ENCODE results near the gene FAM89A. TPM values are rescaled to one million over a fixed set of nuclear protein-coding genes. Genes with fewer than 3 reads are reported as not detected.

Gene FAM89A
- 1 to 10 TPM; 3.6 to 6.3 TPM for total RNA-seq

DNA sequence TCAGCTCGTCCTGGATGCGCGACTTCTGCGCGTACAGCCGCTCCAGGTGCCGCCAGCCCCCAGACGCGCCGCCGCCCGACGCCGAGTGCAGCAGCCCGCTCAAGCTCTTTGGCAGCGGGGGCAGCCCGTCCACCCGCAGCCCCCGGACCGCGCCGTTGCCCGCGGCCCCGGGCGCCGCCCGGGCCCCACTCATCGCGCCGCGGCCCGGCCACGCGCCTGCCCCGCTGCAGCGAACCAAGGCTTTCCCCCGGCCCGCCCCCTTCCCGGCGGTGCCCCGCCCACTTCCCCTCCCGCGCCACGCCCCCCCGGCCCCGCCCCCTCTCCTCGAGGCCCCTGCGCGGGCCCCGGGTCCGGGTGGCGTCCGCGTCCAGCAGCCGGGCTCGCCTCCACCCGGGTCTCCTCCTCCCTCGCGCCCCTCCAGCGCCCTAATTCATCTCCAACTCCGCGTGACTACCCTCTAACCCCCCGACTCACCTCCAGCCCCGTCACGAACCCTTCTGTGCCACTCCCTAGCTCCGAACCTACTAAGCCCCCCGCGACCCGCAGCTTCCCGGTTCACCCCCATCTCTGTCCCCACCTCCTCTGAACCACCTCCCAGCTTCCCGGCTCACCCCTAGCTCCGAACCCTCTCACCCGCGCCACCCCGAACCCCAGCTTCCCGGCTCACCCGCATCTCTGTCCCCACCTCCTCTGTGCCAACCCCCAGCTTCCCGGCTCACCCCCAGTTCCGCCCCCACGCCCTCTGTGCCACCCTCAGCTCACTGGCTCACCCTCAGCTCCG lies at the start of gene FAM89A:
TSS of gene FAM89A (minus strand) at position 236 of the 781 bp plus-strand sequence. CDS start at position 193, 43 bp downstream.
- Histone ChIP-seq H3K9me3 (no peaks in the 10 kb centered on the region), H3K9ac (ENCODE audit: low read depth in 2 of 2, low read length in 2 of 2) (peak within 1 kb of the TSS; percentile 56 to 65), H3K36me3 (no peaks in the 10 kb centered on the region), H3K27ac (no peak within 1 kb of the TSS), H3K4me1 (no peaks in the 10 kb centered on the region), H3K27me3 (no peaks in the 10 kb centered on the region), H3K4me3 (peak within 1 kb of the TSS; percentile 81)
- TF ChIP-seq, protein P1, sequence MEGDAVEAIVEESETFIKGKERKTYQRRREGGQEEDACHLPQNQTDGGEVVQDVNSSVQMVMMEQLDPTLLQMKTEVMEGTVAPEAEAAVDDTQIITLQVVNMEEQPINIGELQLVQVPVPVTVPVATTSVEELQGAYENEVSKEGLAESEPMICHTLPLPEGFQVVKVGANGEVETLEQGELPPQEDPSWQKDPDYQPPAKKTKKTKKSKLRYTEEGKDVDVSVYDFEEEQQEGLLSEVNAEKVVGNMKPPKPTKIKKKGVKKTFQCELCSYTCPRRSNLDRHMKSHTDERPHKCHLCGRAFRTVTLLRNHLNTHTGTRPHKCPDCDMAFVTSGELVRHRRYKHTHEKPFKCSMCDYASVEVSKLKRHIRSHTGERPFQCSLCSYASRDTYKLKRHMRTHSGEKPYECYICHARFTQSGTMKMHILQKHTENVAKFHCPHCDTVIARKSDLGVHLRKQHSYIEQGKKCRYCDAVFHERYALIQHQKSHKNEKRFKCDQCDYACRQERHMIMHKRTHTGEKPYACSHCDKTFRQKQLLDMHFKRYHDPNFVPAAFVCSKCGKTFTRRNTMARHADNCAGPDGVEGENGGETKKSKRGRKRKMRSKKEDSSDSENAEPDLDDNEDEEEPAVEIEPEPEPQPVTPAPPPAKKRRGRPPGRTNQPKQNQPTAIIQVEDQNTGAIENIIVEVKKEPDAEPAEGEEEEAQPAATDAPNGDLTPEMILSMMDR (IDR thresholded peaks at IDR 0.05), result no peak
- DNase-seq, result peak; percentile 74
- intact Hi-C loops (cut with DNase I), result no loop called here

DNA sequence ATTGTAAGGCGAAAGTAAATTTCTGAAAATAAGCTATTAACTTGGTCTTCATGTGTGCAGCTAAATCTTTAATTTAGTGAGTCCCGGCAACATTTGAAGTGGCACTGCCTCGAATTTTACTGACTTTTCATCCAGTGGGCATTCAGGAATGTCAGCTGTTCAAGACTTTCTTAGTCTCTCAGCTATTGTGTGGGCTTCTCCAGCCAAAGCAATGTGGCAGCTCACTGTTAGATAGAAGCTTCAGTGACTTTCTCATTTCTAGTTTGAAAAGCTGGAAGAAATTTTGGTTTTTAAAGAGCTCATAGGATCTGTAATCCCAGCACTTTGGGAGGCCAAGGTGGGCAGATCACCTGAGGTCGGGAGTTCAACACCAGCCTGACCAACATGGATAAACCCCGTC lies 44.3 kb upstream of the FAM89A start:
- Histone ChIP-seq H3K4me1 (no peaks in the 10 kb centered on the region), H3K27ac (no peak overlapping the region), H3K27me3 (no peaks in the 10 kb centered on the region), H3K9ac (ENCODE audit: low read depth in 2 of 2, low read length in 2 of 2) (no peak overlapping the region), H3K36me3 (no peaks in the 10 kb centered on the region), H3K9me3 (no peaks in the 10 kb centered on the region), H3K4me3 (no peak overlapping the region)
- TF ChIP-seq, protein P1 (IDR thresholded peaks at IDR 0.05), result no peak
- DNase-seq, result no peak
- intact Hi-C loops (cut with DNase I), result no loop called here

DNA sequence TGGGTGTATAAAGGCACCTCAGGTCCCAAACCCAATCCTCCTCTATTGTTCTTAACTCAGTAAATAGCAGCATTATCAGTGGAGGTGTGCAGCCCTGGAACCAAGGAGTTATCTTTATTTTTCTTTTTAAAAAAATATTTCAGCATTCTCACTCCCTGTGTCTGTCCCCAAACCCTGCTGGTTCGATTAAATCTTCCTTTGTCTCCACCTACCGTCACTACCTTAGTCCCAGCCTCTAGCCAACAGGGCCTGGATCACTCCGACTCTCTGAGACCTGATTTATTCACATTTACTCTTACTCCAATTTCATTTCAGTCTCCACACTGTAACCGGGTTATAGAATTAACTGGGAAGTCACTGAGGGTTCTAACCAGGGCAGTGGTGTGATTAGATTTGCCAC lies 39.1 kb upstream of the FAM89A start:
- no peaks in the 10 kb centered on the region for H3K4me1 ChIP-seq
- no peak overlapping the region for H3K9ac ChIP-seq (ENCODE audit: low read depth in 2 of 2, low read length in 2 of 2)
- DNase-seq, result no peak
- no peak overlapping the region for H3K4me3 ChIP-seq
- TF ChIP-seq, protein P1 (IDR thresholded peaks at IDR 0.05), result no peak
- H3K9me3 ChIP-seq, result no peaks in the 10 kb centered on the region
- no peaks in the 10 kb centered on the region for H3K27me3 ChIP-seq
- H3K27ac ChIP-seq, result no peak overlapping the region
- intact Hi-C loops (cut with DNase I), result no loop called here
- H3K36me3 ChIP-seq, result no peaks in the 10 kb centered on the region

DNA sequence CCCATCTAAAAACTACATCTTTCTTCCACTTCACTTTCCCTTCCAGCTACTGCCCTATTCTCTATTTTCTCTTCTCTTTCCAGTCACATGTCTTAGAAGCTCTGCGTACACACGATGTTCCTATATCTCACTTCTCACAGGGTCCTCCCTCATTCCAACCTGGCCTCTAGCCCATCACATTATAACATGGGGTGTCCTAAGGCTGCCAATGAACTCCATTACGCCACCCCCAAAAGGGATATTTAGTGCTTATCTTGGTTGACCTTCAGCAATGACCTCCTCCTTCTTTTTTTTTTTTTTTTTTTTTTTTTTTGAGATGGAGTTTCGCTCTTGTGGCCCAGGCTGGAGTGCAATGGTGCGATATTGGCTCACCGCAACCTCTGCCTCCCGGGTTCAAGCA lies 38.2 kb upstream of the FAM89A start:
- Histone ChIP-seq H3K27me3 (no peaks in the 10 kb centered on the region), H3K9me3 (no peaks in the 10 kb centered on the region), H3K4me3 (no peak overlapping the region), H3K4me1 (no peaks in the 10 kb centered on the region), H3K36me3 (no peaks in the 10 kb centered on the region), H3K9ac (ENCODE audit: low read depth in 2 of 2, low read length in 2 of 2) (no peak overlapping the region), H3K27ac (no peak overlapping the region)
- TF ChIP-seq, protein P1 (IDR thresholded peaks at IDR 0.05), result no peak
- DNase-seq, result no peak
- intact Hi-C loops (cut with DNase I), result no loop called here

DNA sequence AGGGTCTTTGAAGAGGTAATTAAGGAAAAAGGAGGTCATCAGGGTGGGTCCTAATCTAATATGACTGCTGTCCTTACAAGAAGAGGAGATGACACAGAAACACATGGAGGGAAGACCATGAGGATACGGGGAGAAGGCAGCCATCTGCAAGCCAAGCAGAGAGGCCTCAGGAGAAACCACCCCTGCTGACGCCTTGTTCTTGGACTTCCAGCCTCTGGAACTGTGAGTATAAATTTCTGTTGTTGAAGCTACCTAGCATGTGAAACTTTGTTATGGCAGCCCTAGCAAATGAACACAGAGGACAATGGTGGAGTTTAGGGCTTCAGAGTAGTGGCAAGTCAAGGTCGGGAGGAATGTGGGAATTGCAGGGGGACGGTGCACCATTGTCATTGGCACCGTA lies 36.7 kb upstream of the FAM89A start:
- Histone ChIP-seq H3K27me3 (no peaks in the 10 kb centered on the region), H3K4me3 (no peak overlapping the region), H3K36me3 (no peaks in the 10 kb centered on the region), H3K27ac (no peak overlapping the region), H3K4me1 (no peaks in the 10 kb centered on the region), H3K9ac (ENCODE audit: low read depth in 2 of 2, low read length in 2 of 2) (no peak overlapping the region), H3K9me3 (no peaks in the 10 kb centered on the region)
- TF ChIP-seq, protein P1 (IDR thresholded peaks at IDR 0.05), result no peak
- intact Hi-C loops (cut with DNase I), result no loop called here
- no peak for DNase-seq
